H9 (cell line): Measurements from ENCODE around the gene TRIM44. TPM values are rescaled to one million over a fixed set of nuclear protein-coding genes. Genes with fewer than 3 reads are reported as not detected.

Experiments
- DNase-seq: peaks from one replicate; pipeline ENCODE4 v3.0.0-alpha.2; 2017
- H2AFZ ChIP-seq: one replicate; pipeline ENCODE4 v1.6.1; 2013; ENCODE audit warnings: mild to moderate bottlenecking, low read length, control low read depth, moderate library complexity
- H2AK5ac ChIP-seq: 2 replicates; pipeline ENCODE4 v1.6.1; 2013; ENCODE audit warnings: low read length, control low read depth, mixed read lengths; ENCODE audit not compliant: insufficient read length
- H2BK120ac ChIP-seq: one replicate; pipeline ENCODE4 v1.6.1; 2013; ENCODE audit warnings: low read depth, mild to moderate bottlenecking, low read length, control low read depth, inconsistent platforms; ENCODE audit not compliant: poor library complexity, severe bottlenecking
- H2BK12ac ChIP-seq: 2 replicates; pipeline ENCODE4 v1.6.1; 2013; ENCODE audit warnings: low read length, control low read depth, mixed read lengths, low read depth; ENCODE audit not compliant: insufficient read length
- H2BK15ac ChIP-seq: 2 replicates; pipeline ENCODE4 v1.6.1; 2013; ENCODE audit warnings: low read depth, low read length, control low read depth
- H2BK20ac ChIP-seq: one replicate; pipeline ENCODE4 v1.6.1; 2013; ENCODE audit warnings: low read depth, mild to moderate bottlenecking, low read length, control low read depth, inconsistent platforms; ENCODE audit not compliant: poor library complexity, severe bottlenecking
- H2BK5ac ChIP-seq: 2 replicates; pipeline ENCODE4 v1.6.1; 2013; ENCODE audit warnings: low read length, control low read depth, mixed read lengths; ENCODE audit not compliant: insufficient read length
- H3K14ac ChIP-seq: 2 replicates; pipeline ENCODE4 v1.6.1; 2013; ENCODE audit warnings: low read length, control low read depth; ENCODE audit not compliant: insufficient read depth
- H3K18ac ChIP-seq: 2 replicates; pipeline ENCODE4 v1.6.1; 2013; ENCODE audit warnings: low read depth, mild to moderate bottlenecking, mixed read lengths, low read length, control low read depth; ENCODE audit not compliant: insufficient read length
- H3K23ac ChIP-seq: 2 replicates; pipeline ENCODE4 v1.6.1; 2013; ENCODE audit warnings: low read length, control low read depth, mixed read lengths, low read depth; ENCODE audit not compliant: insufficient read length
- H3K23me2 ChIP-seq: 2 replicates; pipeline ENCODE4 v1.6.1; 2013; ENCODE audit warnings: low read depth, mild to moderate bottlenecking, mixed read lengths, low read length, control low read depth; ENCODE audit not compliant: insufficient read length, poor library complexity, severe bottlenecking
- H3K27ac ChIP-seq: 2 replicates; pipeline ENCODE4 v1.5.1; 2013; ENCODE audit warnings: low read length, control low read depth, mixed read lengths, low read depth; ENCODE audit not compliant: insufficient read length
- H3K27me3 ChIP-seq: 2 replicates; pipeline ENCODE4 v1.6.1; 2013; ENCODE audit warnings: low read length, control low read depth, inconsistent platforms; ENCODE audit not compliant: insufficient read depth
- H3K4ac ChIP-seq: 2 replicates; pipeline ENCODE4 v1.6.1; 2013; ENCODE audit warnings: low read depth, mild to moderate bottlenecking, control low read depth, inconsistent platforms, low read length, moderate library complexity
- H3K4me1 ChIP-seq: 2 replicates; pipeline ENCODE4 v1.6.1; 2013; ENCODE audit warnings: low read length, control low read depth, inconsistent platforms; ENCODE audit not compliant: insufficient read depth
- H3K4me2 ChIP-seq: 2 replicates; pipeline ENCODE4 v1.6.1; 2013; ENCODE audit warnings: low read length, control low read depth, mixed read lengths; ENCODE audit not compliant: insufficient read length, insufficient read depth
- H3K56ac ChIP-seq: 2 replicates; pipeline ENCODE4 v1.6.1; 2013; ENCODE audit warnings: low read depth, mild to moderate bottlenecking, mixed read lengths, low read length, control low read depth; ENCODE audit not compliant: insufficient read length
- H3K79me1 ChIP-seq: 2 replicates; pipeline ENCODE4 v1.6.1; 2013; ENCODE audit warnings: low read depth, mild to moderate bottlenecking, moderate library complexity, low read length, control low read depth, inconsistent platforms; ENCODE audit not compliant: insufficient read depth, poor library complexity, severe bottlenecking
- H3K79me2 ChIP-seq: 2 replicates; pipeline ENCODE4 v1.6.1; 2013; ENCODE audit warnings: low read length, control low read depth, inconsistent platforms; ENCODE audit not compliant: insufficient read depth
- H3K9ac ChIP-seq: 2 replicates; pipeline ENCODE4 v1.6.1; 2013; ENCODE audit warnings: low read length, control low read depth, mixed read lengths; ENCODE audit not compliant: insufficient read length; ENCODE audit errors: extremely low read depth
- H3K9me3 ChIP-seq: one replicate; pipeline ENCODE4 v1.6.1; 2013; ENCODE audit warnings: low read depth, low read length, inconsistent platforms; ENCODE audit not compliant: control insufficient read depth
- H3T11ph ChIP-seq: one replicate; pipeline ENCODE4 v1.6.1; 2013; ENCODE audit warnings: mild to moderate bottlenecking, low read length, control low read depth, inconsistent platforms
- H4K20me1 ChIP-seq: one replicate; pipeline ENCODE4 v1.6.1; 2013; ENCODE audit not compliant: control insufficient read depth, insufficient read length, insufficient read depth
- H4K5ac ChIP-seq: 2 replicates; pipeline ENCODE4 v1.6.1; 2013; ENCODE audit warnings: low read depth, mild to moderate bottlenecking, mixed read lengths, low read length, control low read depth; ENCODE audit not compliant: insufficient read length
- H4K8ac ChIP-seq: replicated peaks from 2 replicates; pipeline ENCODE4 v1.6.1; 2013; ENCODE audit warnings: low read length, control low read depth, mixed read lengths, low read depth; ENCODE audit not compliant: insufficient read length
- H4K91ac ChIP-seq: 2 replicates; pipeline ENCODE4 v1.6.1; 2013; ENCODE audit warnings: low read depth, mild to moderate bottlenecking, moderate library complexity, mixed read lengths, low read length, control low read depth; ENCODE audit not compliant: insufficient read length
- H3K27ac Mint-ChIP-seq, 3 experiments: 2 replicates in 2 of 3; 3 replicates in 1 of 3; pipeline ENCODE4 v1.8.0; 2020 to 2021; ENCODE audit warnings: mixed read lengths in 3 of 3, mild to moderate bottlenecking in 1 of 3, moderate library complexity in 1 of 3
- H3K27me3 Mint-ChIP-seq: 2 replicates; pipeline ENCODE4 v1.8.0; 2021; ENCODE audit warnings: low read depth, mild to moderate bottlenecking, moderate library complexity, mixed read lengths
- H3K36me3 Mint-ChIP-seq, 3 experiments: 2 replicates in 2 of 3; 3 replicates in 1 of 3; pipeline ENCODE4 v1.8.0; 2020 to 2021; ENCODE audit warnings: low read depth in 3 of 3, mixed read lengths in 3 of 3; ENCODE audit not compliant: insufficient read depth in 1 of 3
- H3K4me1 Mint-ChIP-seq, 2 experiments: 2 replicates each; pipeline ENCODE4 v1.8.0; 2020; ENCODE audit warnings: mixed read lengths in 2 of 2
- H3K4me3 Mint-ChIP-seq, 2 experiments: 2 replicates in 1 of 2; 3 replicates in 1 of 2; pipeline ENCODE4 v1.8.0; 2020 to 2021; ENCODE audit warnings: mild to moderate bottlenecking in 2 of 2, mixed read lengths in 2 of 2, moderate library complexity in 1 of 2
- H3K9me3 Mint-ChIP-seq, 2 experiments: 2 replicates in 1 of 2; 3 replicates in 1 of 2; pipeline ENCODE4 v1.8.0; 2020; ENCODE audit warnings: mild to moderate bottlenecking in 2 of 2, mixed read lengths in 2 of 2, moderate library complexity in 1 of 2
- total RNA-seq: library from RNA; stranded (reverse); gene quantifications from 2 replicates; pipeline ENCODE4 v1.2.1, GENCODE V29; 2021
- TF ChIP-seq, protein P1 (sequence below): fragments of 200-600 bp; sonication (generic); conservative IDR thresholded peaks from 3 replicates; pipeline ENCODE4 v1.8.0; 2021; ENCODE audit warnings: antibody characterized with exemption, mild to moderate bottlenecking

TRIM44 gene
- total RNA-seq, 1 experiment from 2014 or later: 37.7 TPM

DNA sequence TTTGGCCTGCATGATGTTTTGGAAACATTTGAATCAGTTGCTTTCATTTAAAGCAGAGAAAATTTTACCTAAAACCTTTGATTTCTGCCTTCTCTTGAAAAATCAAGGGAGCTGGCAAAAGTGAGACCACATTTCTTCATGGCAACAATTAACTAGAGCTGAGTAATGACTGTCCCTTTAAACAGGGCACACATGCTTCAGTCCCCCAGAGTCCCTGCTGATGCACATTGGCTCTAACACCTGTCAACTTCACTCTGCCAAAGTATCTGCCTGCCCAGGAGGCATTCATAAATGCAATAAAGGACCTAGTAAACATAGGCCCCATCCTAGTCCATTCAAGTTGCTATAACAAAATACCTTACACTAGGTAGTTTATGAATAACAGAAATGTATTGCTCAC is 194.2 kb downstream of the TRIM44 start:
- Mint-ChIP-seq H3K36me3 (no peaks in the 10 kb centered on the region), H3K4me3 (no peak overlapping the region), H3K4me1 (peaks cover 14 to 19% of the 10 kb centered on the region in 2 experiments), H3K27me3 (no peaks in the 10 kb centered on the region), H3K9me3 (0 out of 5 replicates have a peak, but pooled peaks cover 0 to 3% of the 10 kb centered on the region in 2 experiments), H3K27ac (no peak overlapping the region)
- no peak for DNase-seq
- no peaks in the 10 kb centered on the region for H3K79me2 ChIP-seq
- H4K8ac ChIP-seq: no peak overlapping the region
- no peak overlapping the region for H3K4ac ChIP-seq
- H3K9me3 ChIP-seq: no peaks in the 10 kb centered on the region
- no peaks in the 10 kb centered on the region for H3K23me2 ChIP-seq
- H3K4me1 ChIP-seq: no peaks in the 10 kb centered on the region
- no peak overlapping the region for H3K14ac ChIP-seq
- no peak overlapping the region for H4K91ac ChIP-seq
- H3K56ac ChIP-seq: no peak overlapping the region
- H2BK20ac ChIP-seq: no peak overlapping the region
- H3K9ac ChIP-seq: no peak overlapping the region
- H3K27ac ChIP-seq: no peak overlapping the region
- H2AK5ac ChIP-seq: no peak overlapping the region
- H2AFZ ChIP-seq: no peak overlapping the region
- no peak overlapping the region for H3K23ac ChIP-seq
- no peak overlapping the region for H2BK120ac ChIP-seq
- no peak overlapping the region for H4K5ac ChIP-seq
- H2BK12ac ChIP-seq: no peak overlapping the region
- no peak overlapping the region for H2BK15ac ChIP-seq
- H3K79me1 ChIP-seq: no peaks in the 10 kb centered on the region
- H4K20me1 ChIP-seq: no peaks in the 10 kb centered on the region
- no peaks in the 10 kb centered on the region for H3K27me3 ChIP-seq
- H3K4me2 ChIP-seq: no peak overlapping the region
- H3K18ac ChIP-seq: no peak overlapping the region
- TF ChIP-seq, protein P1, sequence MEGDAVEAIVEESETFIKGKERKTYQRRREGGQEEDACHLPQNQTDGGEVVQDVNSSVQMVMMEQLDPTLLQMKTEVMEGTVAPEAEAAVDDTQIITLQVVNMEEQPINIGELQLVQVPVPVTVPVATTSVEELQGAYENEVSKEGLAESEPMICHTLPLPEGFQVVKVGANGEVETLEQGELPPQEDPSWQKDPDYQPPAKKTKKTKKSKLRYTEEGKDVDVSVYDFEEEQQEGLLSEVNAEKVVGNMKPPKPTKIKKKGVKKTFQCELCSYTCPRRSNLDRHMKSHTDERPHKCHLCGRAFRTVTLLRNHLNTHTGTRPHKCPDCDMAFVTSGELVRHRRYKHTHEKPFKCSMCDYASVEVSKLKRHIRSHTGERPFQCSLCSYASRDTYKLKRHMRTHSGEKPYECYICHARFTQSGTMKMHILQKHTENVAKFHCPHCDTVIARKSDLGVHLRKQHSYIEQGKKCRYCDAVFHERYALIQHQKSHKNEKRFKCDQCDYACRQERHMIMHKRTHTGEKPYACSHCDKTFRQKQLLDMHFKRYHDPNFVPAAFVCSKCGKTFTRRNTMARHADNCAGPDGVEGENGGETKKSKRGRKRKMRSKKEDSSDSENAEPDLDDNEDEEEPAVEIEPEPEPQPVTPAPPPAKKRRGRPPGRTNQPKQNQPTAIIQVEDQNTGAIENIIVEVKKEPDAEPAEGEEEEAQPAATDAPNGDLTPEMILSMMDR: no peak
- no peak overlapping the region for H2BK5ac ChIP-seq
- no peak overlapping the region for H3T11ph ChIP-seq
